ENCODE measurements around the gene RNF208.
A peak's percentile ranks its signal among the peaks of the same experiment; 100 is the strongest.

RNF208 gene

DNA sequence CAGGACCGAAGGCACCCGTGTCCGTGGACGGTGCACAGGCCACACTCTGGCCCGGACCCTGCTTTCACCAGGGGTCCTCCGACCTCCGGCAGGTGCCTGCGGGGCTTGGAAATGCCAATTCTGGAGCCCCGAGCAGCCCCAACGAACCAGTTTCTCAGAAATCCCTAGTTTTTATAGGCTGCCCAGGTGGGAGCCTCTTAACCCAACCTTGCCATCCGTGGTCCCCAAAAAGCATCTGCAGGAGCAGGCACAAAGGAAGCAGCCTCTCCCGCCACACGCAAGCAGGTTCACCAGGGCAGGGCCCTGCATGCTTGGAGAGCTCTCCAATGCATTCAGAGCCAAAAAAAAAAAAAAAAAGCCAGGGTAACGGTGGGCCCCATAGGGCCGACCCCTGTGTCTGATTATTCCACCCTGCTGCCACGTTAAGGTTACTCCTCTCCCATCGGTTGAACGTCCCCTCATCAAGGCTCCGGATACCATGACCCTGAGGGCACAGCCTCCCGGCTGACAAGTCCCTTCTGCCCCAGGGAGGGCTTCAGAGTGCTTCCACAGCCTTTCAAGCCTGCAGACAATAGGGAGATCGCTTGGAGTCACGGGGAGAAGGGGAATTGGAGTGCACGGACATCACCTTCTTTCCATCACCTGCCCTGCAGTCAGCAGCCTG lies 20.7 kb downstream of the RNF208 start (continued):
- TF ChIP-seq ZNF530 (tag by site-specific recombination; IDR thresholded peaks at IDR 0.05; ENCODE audit: low read depth) = no peak
- no peak for TF ChIP-seq ZNF37A (tag by site-specific recombination; IDR thresholded peaks at IDR 0.05)
- TF ChIP-seq, protein P1, sequence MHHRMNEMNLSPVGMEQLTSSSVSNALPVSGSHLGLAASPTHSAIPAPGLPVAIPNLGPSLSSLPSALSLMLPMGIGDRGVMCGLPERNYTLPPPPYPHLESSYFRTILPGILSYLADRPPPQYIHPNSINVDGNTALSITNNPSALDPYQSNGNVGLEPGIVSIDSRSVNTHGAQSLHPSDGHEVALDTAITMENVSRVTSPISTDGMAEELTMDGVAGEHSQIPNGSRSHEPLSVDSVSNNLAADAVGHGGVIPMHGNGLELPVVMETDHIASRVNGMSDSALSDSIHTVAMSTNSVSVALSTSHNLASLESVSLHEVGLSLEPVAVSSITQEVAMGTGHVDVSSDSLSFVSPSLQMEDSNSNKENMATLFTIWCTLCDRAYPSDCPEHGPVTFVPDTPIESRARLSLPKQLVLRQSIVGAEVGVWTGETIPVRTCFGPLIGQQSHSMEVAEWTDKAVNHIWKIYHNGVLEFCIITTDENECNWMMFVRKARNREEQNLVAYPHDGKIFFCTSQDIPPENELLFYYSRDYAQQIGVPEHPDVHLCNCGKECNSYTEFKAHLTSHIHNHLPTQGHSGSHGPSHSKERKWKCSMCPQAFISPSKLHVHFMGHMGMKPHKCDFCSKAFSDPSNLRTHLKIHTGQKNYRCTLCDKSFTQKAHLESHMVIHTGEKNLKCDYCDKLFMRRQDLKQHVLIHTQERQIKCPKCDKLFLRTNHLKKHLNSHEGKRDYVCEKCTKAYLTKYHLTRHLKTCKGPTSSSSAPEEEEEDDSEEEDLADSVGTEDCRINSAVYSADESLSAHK (tag by site-specific recombination; IDR thresholded peaks at IDR 0.05) = no peak
- no peak for TF ChIP-seq ZNF341 (tag by site-specific recombination; IDR thresholded peaks at IDR 0.05; ENCODE audit: low read depth)
- TF ChIP-seq OSR2 (tag by site-specific recombination; IDR thresholded peaks at IDR 0.05) = no peak
- TF ChIP-seq ZNF677 (tag by site-specific recombination; IDR thresholded peaks at IDR 0.05) = no peak
- TF ChIP-seq, protein P2, sequence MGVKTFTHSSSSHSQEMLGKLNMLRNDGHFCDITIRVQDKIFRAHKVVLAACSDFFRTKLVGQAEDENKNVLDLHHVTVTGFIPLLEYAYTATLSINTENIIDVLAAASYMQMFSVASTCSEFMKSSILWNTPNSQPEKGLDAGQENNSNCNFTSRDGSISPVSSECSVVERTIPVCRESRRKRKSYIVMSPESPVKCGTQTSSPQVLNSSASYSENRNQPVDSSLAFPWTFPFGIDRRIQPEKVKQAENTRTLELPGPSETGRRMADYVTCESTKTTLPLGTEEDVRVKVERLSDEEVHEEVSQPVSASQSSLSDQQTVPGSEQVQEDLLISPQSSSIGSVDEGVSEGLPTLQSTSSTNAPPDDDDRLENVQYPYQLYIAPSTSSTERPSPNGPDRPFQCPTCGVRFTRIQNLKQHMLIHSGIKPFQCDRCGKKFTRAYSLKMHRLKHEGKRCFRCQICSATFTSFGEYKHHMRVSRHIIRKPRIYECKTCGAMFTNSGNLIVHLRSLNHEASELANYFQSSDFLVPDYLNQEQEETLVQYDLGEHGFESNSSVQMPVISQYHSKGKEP (tag by site-specific recombination; IDR thresholded peaks at IDR 0.05) = no peak
- no peak for TF ChIP-seq ZNF394 (tag by site-specific recombination; IDR thresholded peaks at IDR 0.05; ENCODE audit: borderline replicate concordance)
- no peak for TF ChIP-seq ZSCAN16 (tag by site-specific recombination; IDR thresholded peaks at IDR 0.05)
- no peak for TF ChIP-seq ZNF785 (tag by site-specific recombination; IDR thresholded peaks at IDR 0.05)
- TF ChIP-seq, protein P3, sequence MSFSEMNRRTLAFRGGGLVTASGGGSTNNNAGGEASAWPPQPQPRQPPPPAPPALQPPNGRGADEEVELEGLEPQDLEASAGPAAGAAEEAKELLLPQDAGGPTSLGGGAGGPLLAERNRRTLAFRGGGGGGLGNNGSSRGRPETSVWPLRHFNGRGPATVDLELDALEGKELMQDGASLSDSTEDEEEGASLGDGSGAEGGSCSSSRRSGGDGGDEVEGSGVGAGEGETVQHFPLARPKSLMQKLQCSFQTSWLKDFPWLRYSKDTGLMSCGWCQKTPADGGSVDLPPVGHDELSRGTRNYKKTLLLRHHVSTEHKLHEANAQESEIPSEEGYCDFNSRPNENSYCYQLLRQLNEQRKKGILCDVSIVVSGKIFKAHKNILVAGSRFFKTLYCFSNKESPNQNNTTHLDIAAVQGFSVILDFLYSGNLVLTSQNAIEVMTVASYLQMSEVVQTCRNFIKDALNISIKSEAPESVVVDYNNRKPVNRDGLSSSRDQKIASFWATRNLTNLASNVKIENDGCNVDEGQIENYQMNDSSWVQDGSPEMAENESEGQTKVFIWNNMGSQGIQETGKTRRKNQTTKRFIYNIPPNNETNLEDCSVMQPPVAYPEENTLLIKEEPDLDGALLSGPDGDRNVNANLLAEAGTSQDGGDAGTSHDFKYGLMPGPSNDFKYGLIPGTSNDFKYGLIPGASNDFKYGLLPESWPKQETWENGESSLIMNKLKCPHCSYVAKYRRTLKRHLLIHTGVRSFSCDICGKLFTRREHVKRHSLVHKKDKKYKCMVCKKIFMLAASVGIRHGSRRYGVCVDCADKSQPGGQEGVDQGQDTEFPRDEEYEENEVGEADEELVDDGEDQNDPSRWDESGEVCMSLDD (tag by site-specific recombination; IDR thresholded peaks at IDR 0.05) = peak; percentile 31; the same call in 1 of the 2 replicates
- no peak for TF ChIP-seq ZBTB21 (tag by site-specific recombination; IDR thresholded peaks at IDR 0.05)
- TF ChIP-seq ZNF335 (tag by site-specific recombination; conservative IDR thresholded peaks at IDR 0.05) = peak; percentile 99
- peak; percentile 65; the same call in 1 of the 2 replicates for TF ChIP-seq ZFP69B (tag by site-specific recombination; IDR thresholded peaks at IDR 0.05)
- TF ChIP-seq ZNF114 (tag by site-specific recombination; IDR thresholded peaks at IDR 0.05) = no peak
- peak; percentile 69; the same call in 1 of the 2 replicates for TF ChIP-seq ZNF692 (tag by site-specific recombination; IDR thresholded peaks at IDR 0.05)
- 0 out of 2 replicates have a peak, but pooled peaks have one; percentile 73 for TF ChIP-seq ZEB2 (tag by site-specific recombination; IDR thresholded peaks at IDR 0.05)
- no peak for TF ChIP-seq ZNF529 (tag by site-specific recombination; IDR thresholded peaks at IDR 0.05; ENCODE audit: insufficient replicate concordance)
- TF ChIP-seq BCL11A (tag by site-specific recombination; IDR thresholded peaks at IDR 0.05; ENCODE audit: low read depth) = 0 out of 2 replicates have a peak, but pooled peaks have one; percentile 10
- TF ChIP-seq ZNF600 (tag by site-specific recombination; IDR thresholded peaks at IDR 0.05) = 0 out of 2 replicates have a peak, but pooled peaks have one; percentile 5

All from HEK293 (cell line).